ENCODE data around the gene KRTAP6-1.

Gene KRTAP6-1

GRCh38 chr21:30580132-30580531 lies 33.6 kb downstream of the KRTAP6-1 start:
- H3K4me3 ChIP-seq (ENCODE audit: low read depth, low read length) = no peak overlapping the region
- TF ChIP-seq, protein P1, sequence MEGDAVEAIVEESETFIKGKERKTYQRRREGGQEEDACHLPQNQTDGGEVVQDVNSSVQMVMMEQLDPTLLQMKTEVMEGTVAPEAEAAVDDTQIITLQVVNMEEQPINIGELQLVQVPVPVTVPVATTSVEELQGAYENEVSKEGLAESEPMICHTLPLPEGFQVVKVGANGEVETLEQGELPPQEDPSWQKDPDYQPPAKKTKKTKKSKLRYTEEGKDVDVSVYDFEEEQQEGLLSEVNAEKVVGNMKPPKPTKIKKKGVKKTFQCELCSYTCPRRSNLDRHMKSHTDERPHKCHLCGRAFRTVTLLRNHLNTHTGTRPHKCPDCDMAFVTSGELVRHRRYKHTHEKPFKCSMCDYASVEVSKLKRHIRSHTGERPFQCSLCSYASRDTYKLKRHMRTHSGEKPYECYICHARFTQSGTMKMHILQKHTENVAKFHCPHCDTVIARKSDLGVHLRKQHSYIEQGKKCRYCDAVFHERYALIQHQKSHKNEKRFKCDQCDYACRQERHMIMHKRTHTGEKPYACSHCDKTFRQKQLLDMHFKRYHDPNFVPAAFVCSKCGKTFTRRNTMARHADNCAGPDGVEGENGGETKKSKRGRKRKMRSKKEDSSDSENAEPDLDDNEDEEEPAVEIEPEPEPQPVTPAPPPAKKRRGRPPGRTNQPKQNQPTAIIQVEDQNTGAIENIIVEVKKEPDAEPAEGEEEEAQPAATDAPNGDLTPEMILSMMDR (IDR thresholded peaks at IDR 0.05; ENCODE audit: borderline replicate concordance, insufficient read depth, low read depth, low read length) = no peak

- H3K4me3 ChIP-seq (ENCODE audit: low read depth, low read length) = no peak overlapping the region
- TF ChIP-seq, protein P1 (IDR thresholded peaks at IDR 0.05; ENCODE audit: borderline replicate concordance, insufficient read depth, low read depth, low read length) = no peak
Measured at GRCh38 chr21:30579346-30579745, 34.4 kb downstream of the KRTAP6-1 start.

- TF ChIP-seq, protein P1 (IDR thresholded peaks at IDR 0.05; ENCODE audit: borderline replicate concordance, insufficient read depth, low read depth, low read length) = no peak
Measured at GRCh38 chr21:30577766-30578165, 36.0 kb downstream of the KRTAP6-1 start.

DNA sequence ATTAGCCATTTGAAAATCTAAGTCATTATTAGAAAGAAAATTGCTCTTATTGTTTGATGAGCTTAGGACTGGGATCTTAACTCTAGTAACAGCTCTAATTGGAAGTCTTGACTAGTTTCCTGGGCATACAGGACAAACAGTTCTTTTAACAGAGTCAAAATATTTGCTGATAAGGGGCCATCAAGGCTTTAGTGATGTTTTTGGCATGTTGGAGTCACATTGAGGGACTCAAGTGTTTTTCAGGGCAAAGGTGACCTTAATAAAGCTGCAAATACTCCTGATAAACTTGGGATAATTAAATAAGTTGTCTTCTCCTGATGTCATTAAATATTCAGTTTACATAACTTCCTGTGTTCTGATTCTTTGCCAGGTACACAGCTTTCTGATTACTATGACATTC lies 46.1 kb downstream of the KRTAP6-1 start:
- no peak overlapping the region for H3K4me3 ChIP-seq (ENCODE audit: low read depth, low read length)
- TF ChIP-seq, protein P1 (IDR thresholded peaks at IDR 0.05; ENCODE audit: borderline replicate concordance, insufficient read depth, low read depth, low read length) = no peak

More at GRCh38 chr21:30577766-30578165, 36.0 kb downstream of the KRTAP6-1 start:
- no peak overlapping the region for H3K4me3 ChIP-seq (ENCODE audit: low read depth, low read length)

DNA sequence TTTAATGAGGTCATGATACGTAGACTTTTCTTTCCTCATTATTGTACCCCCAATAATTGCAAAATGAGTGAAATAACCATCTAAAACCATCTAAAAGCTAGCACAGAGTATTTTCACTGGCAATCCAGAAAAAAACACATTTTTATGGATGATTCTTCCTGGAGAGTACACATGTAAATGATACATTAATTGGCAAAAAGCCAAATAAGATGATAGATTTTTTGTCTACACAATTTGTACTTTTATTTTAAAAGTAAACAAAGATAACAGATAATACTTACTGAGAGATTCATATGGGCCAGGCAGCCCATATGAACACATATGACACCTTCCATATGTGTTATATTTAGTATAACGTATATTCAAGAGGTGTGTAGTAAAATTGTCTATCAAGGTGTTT lies 50.1 kb downstream of the KRTAP6-1 start:
- TF ChIP-seq, protein P1 (IDR thresholded peaks at IDR 0.05; ENCODE audit: borderline replicate concordance, insufficient read depth, low read depth, low read length) = no peak
- H3K4me3 ChIP-seq (ENCODE audit: low read depth, low read length) = no peak overlapping the region

Data from GM12875 (cell line).